Sigmoid colon (tissue), 7 donors: ENCODE results near the gene SSBP4. TPM values are rescaled to one million over a fixed set of nuclear protein-coding genes. Genes with fewer than 3 reads are reported as not detected.

Experiments used
- DNase-seq: peaks from one replicate; pipeline ENCODE4 v3.0.0-alpha.2; 2019
- H3K27ac ChIP-seq, 4 donors: fragments of 200-600 bp; sonication (generic); one replicate each; pipeline ENCODE4 v1.5.1; 2016 to 2019; ENCODE audit warnings: mild to moderate bottlenecking in 1 of 4
- H3K27me3 ChIP-seq, 3 donors: fragments of 200-600 bp; sonication (generic); one replicate each; pipeline ENCODE4 v1.5.1; 2019; ENCODE audit warnings: mild to moderate bottlenecking in 1 of 3
- H3K36me3 ChIP-seq, 4 donors: fragments of 200-600 bp; sonication (generic); one replicate each; pipeline ENCODE4 v1.5.1; 2016 to 2019
- H3K4me1 ChIP-seq, 4 donors: fragments of 200-600 bp; sonication (generic); one replicate each; pipeline ENCODE4 v1.5.1; 2017 to 2019
- H3K4me3 ChIP-seq, 4 donors: fragments of 200-600 bp; sonication (generic); one replicate each; pipeline ENCODE4 v1.5.1; 2017 to 2019; ENCODE audit warnings: mild to moderate bottlenecking in 2 of 4, moderate library complexity in 1 of 4
- H3K9me3 ChIP-seq, 4 donors: fragments of 200-600 bp in 3 of 4; sonication (generic) in 3 of 4; one replicate each; pipeline versions ENCODE4 v1.5.1 to v1.6.1; 2013 to 2019
- CTCF ChIP-seq, 4 experiments: fragments of 450-650 bp in 3 of 4; fragments of 200-600 bp in 1 of 4; IDR thresholded peaks; one replicate each; pipeline ENCODE4 v1.5.1; 2016 to 2019; ENCODE audit warnings: antibody characterized with exemption in 4 of 4, mild to moderate bottlenecking in 3 of 4, moderate library complexity in 2 of 4
- EP300 ChIP-seq, 4 donors: sonication (generic); formaldehyde crosslinking; IDR thresholded peaks; one replicate each; pipeline ENCODE4 v1.6.1; 2017; ENCODE audit warnings: antibody characterized with exemption in 4 of 4
- POLR2A ChIP-seq, 2 donors: fragments of 450-650 bp; IDR thresholded peaks; one replicate each; pipeline ENCODE4 v1.6.1; 2016; ENCODE audit warnings: antibody characterized with exemption in 2 of 2, mild to moderate bottlenecking in 2 of 2, moderate library complexity in 2 of 2
- POLR2AphosphoS5 ChIP-seq, 4 donors: sonication (generic); formaldehyde crosslinking; IDR thresholded peaks; one replicate each; pipeline ENCODE4 v1.6.1; 2017; ENCODE audit warnings: antibody characterized with exemption in 4 of 4
- WGBS, 2 donors: extraction: QIAGEN DNeasy Blood & Tissue Kit; methylation state at CpG; one replicate each; pipeline ENCODE4 v1.1.7; 2013; 5-methylcytosine and 5-hydroxymethylcytosine counted together
- intact Hi-C: fragments of 100-400 bp; cut with DNase I; formaldehyde crosslinking; loops from one replicate; pipeline ENCODE4 v1.15.1; 2023
- polyA plus RNA-seq, 3 donors: library from polyadenylated mRNA; stranded (reverse); fragments of 200-250 nt; gene quantifications; one replicate each; pipeline ENCODE4 v1.2.3, GENCODE V29; 2013
- total RNA-seq, 4 donors: library from RNA; depleted of rRNA; stranded (reverse); fragments of >200 nt; gene quantifications; one replicate each; pipeline ENCODE4 v1.1.0, GENCODE V29; 2016
- donor health status: healthy with polysubstance abuse.
- donor health status: Bipolar disorder and iron deficiency.
- donor health status: healthy.

SSBP4 gene
- total and polyA plus RNA-seq, 7 donors: 13.9 to 71.4 (median 52.4) TPM

GRCh38 chr19:18446811-18447359, 27.7 kb downstream of the SSBP4 start:
- Histone ChIP-seq H3K4me3 (no peak overlapping the region), H3K36me3 (peaks cover 25 to 85% (median 66%) of the 10 kb centered on the region in 4 donors), H3K9me3 (no peaks in the 10 kb centered on the region), H3K27ac (no peak overlapping the region), H3K4me1 (peaks cover 0 to 12% (median 10%) of the 10 kb centered on the region in 4 donors), H3K27me3 (no peaks in the 10 kb centered on the region)
- 83 to 87% methylated on average over 12 of the region's 12 CpGs for WGBS, 2 donors
- DNase-seq: no peak
- intact Hi-C loops: no loop called here
- TF ChIP-seq EP300 (IDR thresholded peaks at IDR 0.05) (no peak), CTCF (IDR thresholded peaks at IDR 0.05) (no peak), POLR2A (IDR thresholded peaks at IDR 0.05) (no peak), POLR2AphosphoS5 (IDR thresholded peaks at IDR 0.05) (no peak)

GRCh38 chr19:18449552-18449951, 30.4 kb downstream of the SSBP4 start:
- DNase-seq: no peak
- Histone ChIP-seq H3K9me3 (no peaks in the 10 kb centered on the region), H3K27ac (no peak overlapping the region), H3K36me3 (peaks cover 13 to 72% (median 54%) of the 10 kb centered on the region in 4 donors), H3K4me3 (no peak overlapping the region), H3K27me3 (no peaks in the 10 kb centered on the region), H3K4me1 (peaks cover 0 to 12% (median 10%) of the 10 kb centered on the region in 4 donors)
- WGBS, 2 donors: 95 to 98% methylated on average over 14 of the region's 14 CpGs
- TF ChIP-seq POLR2A (IDR thresholded peaks at IDR 0.05) (no peak), CTCF (IDR thresholded peaks at IDR 0.05) (no peak), EP300 (IDR thresholded peaks at IDR 0.05) (no peak), POLR2AphosphoS5 (IDR thresholded peaks at IDR 0.05) (no peak)
- intact Hi-C loops: no loop called here

GRCh38 chr19:18450021-18450930, 31.1 kb downstream of the SSBP4 start:
- WGBS, 2 donors: 74 to 81% methylated on average over 33 of the region's 33 CpGs
- intact Hi-C loops: loop anchor here (5.0 to 10.0 kb wide), 2 partner anchors 55 to 122 kb away; partner anchors contain the start of gene UBA52
- Histone ChIP-seq H3K4me3 (no peak overlapping the region), H3K4me1 (peaks cover 0 to 12% (median 10%) of the 10 kb centered on the region in 4 donors), H3K9me3 (no peaks in the 10 kb centered on the region), H3K27me3 (no peaks in the 10 kb centered on the region), H3K27ac (no peak overlapping the region), H3K36me3 (peaks cover 9 to 68% (median 47%) of the 10 kb centered on the region in 4 donors)
- DNase-seq: peak; percentile 67
- no peak for TF ChIP-seq POLR2AphosphoS5 (IDR thresholded peaks at IDR 0.05)
- TF ChIP-seq EP300 (IDR thresholded peaks at IDR 0.05): no peak
- no peak for TF ChIP-seq CTCF (IDR thresholded peaks at IDR 0.05)
- TF ChIP-seq POLR2A (IDR thresholded peaks at IDR 0.05): no peak

GRCh38 chr19:18450931-18451836, 32.0 kb downstream of the SSBP4 start:
- Histone ChIP-seq H3K9me3 (no peaks in the 10 kb centered on the region), H3K36me3 (peaks cover 9 to 64% (median 38%) of the 10 kb centered on the region in 4 donors), H3K27me3 (no peaks in the 10 kb centered on the region), H3K4me3 (no peak overlapping the region), H3K27ac (peak overlapping the region in 2 of 4 donors; percentile 20 to 25), H3K4me1 (peaks cover 0 to 16% (median 11%) of the 10 kb centered on the region in 4 donors)
- TF ChIP-seq POLR2AphosphoS5 (IDR thresholded peaks at IDR 0.05): peak in 3 of 4 donors; percentile 37 to 50 (median 48)
- TF ChIP-seq POLR2A (IDR thresholded peaks at IDR 0.05): no peak
- TF ChIP-seq CTCF (IDR thresholded peaks at IDR 0.05): peak; percentile 94 to 98 (median 96)
- no peak for TF ChIP-seq EP300 (IDR thresholded peaks at IDR 0.05)
- WGBS, 2 donors: 47 to 51% methylated on average over 26 of the region's 26 CpGs
- peak; percentile 93 for DNase-seq
- intact Hi-C loops: loop anchor here (5.0 to 10.0 kb wide), 2 partner anchors 54 to 121 kb away; partner anchors contain the start of gene UBA52
